H4 (cell line): ENCODE measurements around the gene TAF7. TPM values are rescaled to one million over a fixed set of nuclear protein-coding genes. Genes with fewer than 3 reads are reported as not detected.
A peak's percentile ranks its signal among the peaks of the same experiment; 100 is the strongest.
"Not testable (repeated sequence)": the region's sequence is repeated elsewhere in the genome, so short reads cannot be mapped to it uniquely, and the experiment has no call there.

ENCODE experiments used
- DNase-seq: peaks from one replicate; pipeline ENCODE4 v3.0.0-alpha.2; 2015; ENCODE audit warnings: low spot score
- total RNA-seq: library from RNA; depleted of rRNA; stranded (reverse); fragments of >200 nt; shearing (Covaris generic); gene quantifications from 2 replicates; pipeline ENCODE4 v1.2.3, GENCODE V29; 2014; rRNA removed

The TAF7 gene
- total RNA-seq = 51.2 and 74.8 TPM in 2 replicates

- DNase-seq = peak; percentile 91
Measured at GRCh38 chr5:141320225-141321169, at the start of gene TAF7. Gene TAF7 (minus strand): TSS chr5:141320784. CDS start chr5:141320044, 740 bp downstream.

- no peak for DNase-seq
Measured at GRCh38 chr5:141366016-141366896, 45.7 kb upstream of the TAF7 start.

GRCh38 chr5:141363952-141364660 is 43.5 kb upstream of the TAF7 start, which contains the start of gene PCDHGA5:
Gene PCDHGA5 (plus strand): TSS chr5:141364162. CDS start chr5:141364331, 169 bp downstream.
- DNase-seq = no peak

- no peak for DNase-seq
Measured at GRCh38 chr5:141362719-141363118, 42.1 kb upstream of the TAF7 start.

- no peak for DNase-seq
Measured at GRCh38 chr5:141360685-141361084, 40.1 kb upstream of the TAF7 start.

GRCh38 chr5:141359790-141360426 is 39.3 kb upstream of the TAF7 start, which contains the start of gene PCDHGB2:
Gene PCDHGB2 (plus strand): TSS chr5:141359994. CDS start chr5:141360136, 142 bp downstream.
- no peak for DNase-seq

- DNase-seq = no peak
Measured at GRCh38 chr5:141356950-141357349, 36.4 kb upstream of the TAF7 start.

- DNase-seq = no peak
Measured at GRCh38 chr5:141356133-141356532, 35.5 kb upstream of the TAF7 start.

- DNase-seq = no peak
Measured at GRCh38 chr5:141355641-141356040, 35.1 kb upstream of the TAF7 start.

- DNase-seq = no peak
Measured at GRCh38 chr5:141354900-141355469, 34.4 kb upstream of the TAF7 start, which contains the start of gene PCDHGA4. Gene PCDHGA4 (plus strand): TSS chr5:141355021. CDS start chr5:141355108, 87 bp downstream.

- DNase-seq = no peak
Measured at GRCh38 chr5:141351591-141351990, 31.0 kb upstream of the TAF7 start.

- peak; percentile 20 for DNase-seq
Measured at GRCh38 chr5:141349917-141350619, 29.5 kb upstream of the TAF7 start, which contains the start of gene PCDHGB1. Gene PCDHGB1 (plus strand): TSS chr5:141350099. CDS start chr5:141350261, 162 bp downstream.

GRCh38 chr5:141346017-141346416 is 25.4 kb upstream of the TAF7 start:
- DNase-seq = not testable (repeated sequence)

- DNase-seq = no peak
Measured at GRCh38 chr5:141345327-141345726, 24.7 kb upstream of the TAF7 start.

GRCh38 chr5:141343953-141344463 is 23.4 kb upstream of the TAF7 start:
- DNase-seq = no peak

- DNase-seq = peak; percentile 75
Measured at GRCh38 chr5:141343242-141343952, 22.8 kb upstream of the TAF7 start, which contains the start of gene PCDHGA3. Gene PCDHGA3 (plus strand): TSS chr5:141343829. CDS start chr5:141344034, 205 bp downstream.

GRCh38 chr5:141342773-141343172 is 22.2 kb upstream of the TAF7 start:
- no peak for DNase-seq

- not testable (repeated sequence) for DNase-seq
Measured at GRCh38 chr5:141340781-141341354, 20.3 kb upstream of the TAF7 start.
